Measurements from ENCODE around the gene WDR73.

DNA sequence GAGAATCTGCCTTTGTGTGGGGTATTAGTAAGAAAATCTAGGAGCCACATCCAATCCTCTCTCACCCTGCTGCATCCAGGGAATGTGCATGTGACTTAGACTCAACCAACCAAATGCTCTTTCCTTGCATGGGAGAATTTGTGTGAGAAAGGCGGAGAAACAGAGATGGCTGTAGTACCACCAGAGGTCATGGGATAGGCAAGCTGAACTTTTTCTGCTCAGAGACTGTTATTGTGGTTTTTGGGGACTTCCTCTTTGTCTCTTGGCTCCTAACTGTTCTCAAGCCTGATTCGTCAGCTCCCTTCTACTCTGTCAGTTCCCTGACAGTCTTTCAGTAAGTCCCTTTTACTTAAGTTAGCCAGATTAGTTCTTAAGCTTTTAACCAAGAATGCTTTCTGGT lies 55.8 kb downstream of the WDR73 start:
- no peak for TF ChIP-seq CC2D1A (IDR thresholded peaks at IDR 0.05)
- no peak for TF ChIP-seq SREBF1 (IDR thresholded peaks at IDR 0.05; ENCODE audit: borderline replicate concordance, low read depth, low read length)
- TF ChIP-seq CREB1 (IDR thresholded peaks at IDR 0.05): no peak
- TF ChIP-seq CREB1 (CRISPR knock-in tag; IDR thresholded peaks at IDR 0.05): no peak
- TF ChIP-seq, protein P1, sequence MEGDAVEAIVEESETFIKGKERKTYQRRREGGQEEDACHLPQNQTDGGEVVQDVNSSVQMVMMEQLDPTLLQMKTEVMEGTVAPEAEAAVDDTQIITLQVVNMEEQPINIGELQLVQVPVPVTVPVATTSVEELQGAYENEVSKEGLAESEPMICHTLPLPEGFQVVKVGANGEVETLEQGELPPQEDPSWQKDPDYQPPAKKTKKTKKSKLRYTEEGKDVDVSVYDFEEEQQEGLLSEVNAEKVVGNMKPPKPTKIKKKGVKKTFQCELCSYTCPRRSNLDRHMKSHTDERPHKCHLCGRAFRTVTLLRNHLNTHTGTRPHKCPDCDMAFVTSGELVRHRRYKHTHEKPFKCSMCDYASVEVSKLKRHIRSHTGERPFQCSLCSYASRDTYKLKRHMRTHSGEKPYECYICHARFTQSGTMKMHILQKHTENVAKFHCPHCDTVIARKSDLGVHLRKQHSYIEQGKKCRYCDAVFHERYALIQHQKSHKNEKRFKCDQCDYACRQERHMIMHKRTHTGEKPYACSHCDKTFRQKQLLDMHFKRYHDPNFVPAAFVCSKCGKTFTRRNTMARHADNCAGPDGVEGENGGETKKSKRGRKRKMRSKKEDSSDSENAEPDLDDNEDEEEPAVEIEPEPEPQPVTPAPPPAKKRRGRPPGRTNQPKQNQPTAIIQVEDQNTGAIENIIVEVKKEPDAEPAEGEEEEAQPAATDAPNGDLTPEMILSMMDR (IDR thresholded peaks at IDR 0.05 in 2 of 3, conservative IDR thresholded peaks at IDR 0.05 in 1 of 3; ENCODE audit: insufficient read depth in 2 of 3, low read depth in 1 of 3, low read length in 3 of 3): no peak
- no peak for TF ChIP-seq XRCC5 (IDR thresholded peaks at IDR 0.05; ENCODE audit: low read depth, low read length)
- no peak for TF ChIP-seq CBX5 (IDR thresholded peaks at IDR 0.05; ENCODE audit: borderline replicate concordance, low read depth)
- no peak for TF ChIP-seq RBM22 (IDR thresholded peaks at IDR 0.05; ENCODE audit: low read depth, low read length, poor library complexity, severe bottlenecking)
- no peak for TF ChIP-seq POLR2AphosphoS5 (IDR thresholded peaks at IDR 0.05; ENCODE audit: control insufficient read depth, insufficient read depth, low read depth, low read length)
- TF ChIP-seq LARP7 (IDR thresholded peaks at IDR 0.05): no peak
- TF ChIP-seq SIX5 (IDR thresholded peaks at IDR 0.05; ENCODE audit: borderline replicate concordance in 1 of 2, insufficient read depth in 1 of 2, low read depth in 1 of 2, low read length in 2 of 2): no peak
